Measurements from ENCODE around the gene XPR1. TPM values are rescaled to one million over a fixed set of nuclear protein-coding genes. Genes with fewer than 3 reads are reported as not detected.
"Not testable (repeated sequence)": the region's sequence is repeated elsewhere in the genome, so short reads cannot be mapped to it uniquely, and the experiment has no call there.

Gene XPR1
- total RNA-seq, 4 donors from 2014 or later, result 7.8 to 119 (median 75.3) TPM

- Histone ChIP-seq H3K27me3 (no peaks in the 10 kb centered on the region), H3K36me3 (peaks cover 0 to 7% (median 0%) of the 10 kb centered on the region in 4 donors), H3K9me3 (no peaks in the 10 kb centered on the region), H3K27ac (no peak overlapping the region), H3K4me1 (no peaks in the 10 kb centered on the region), H3K4me3 (no peak overlapping the region)
- DNase-seq, result no peak
- TF ChIP-seq POLR2A (IDR thresholded peaks at IDR 0.05) (no peak), EP300 (IDR thresholded peaks at IDR 0.05; ENCODE audit: low read depth) (no peak), POLR2AphosphoS5 (IDR thresholded peaks at IDR 0.05) (no peak), CTCF (IDR thresholded peaks at IDR 0.05) (no peak)
- intact Hi-C loops (cut with DNase I; ENCODE audit: low total_unique reads) (no loop called here), in situ Hi-C loops (cut with MboI; ENCODE audit: low pct_ligation_motif_present in 1 of 4, low pct_unique_long_range_greater_than_20kb in 1 of 4, low sequenced_read_pairs in 3 of 4) (no loop called here)
Measured at GRCh38 chr1:180789460-180789859, 157.6 kb downstream of the XPR1 start.

GRCh38 chr1:180791152-180791551 is 159.3 kb downstream of the XPR1 start:
- in situ Hi-C loops (cut with MboI; ENCODE audit: low pct_ligation_motif_present in 1 of 4, low pct_unique_long_range_greater_than_20kb in 1 of 4, low sequenced_read_pairs in 3 of 4); H3K9me3 ChIP-seq; H3K4me1 ChIP-seq; H3K4me3 ChIP-seq; H3K27ac ChIP-seq; intact Hi-C loops (cut with DNase I; ENCODE audit: low total_unique reads); H3K27me3 ChIP-seq; H3K36me3 ChIP-seq; DNase-seq: not testable (repeated sequence)
- whole genome bisulfite sequencing, 2 donors (ENCODE audit: low coverage in 1 of 2), result 97 to 100% methylated on average over 2 of the region's 2 CpGs

GRCh38 chr1:180791806-180792205 is 160.0 kb downstream of the XPR1 start:
- Histone ChIP-seq H3K27ac (no peak overlapping the region), H3K27me3 (no peaks in the 10 kb centered on the region), H3K4me3 (no peak overlapping the region), H3K9me3 (no peaks in the 10 kb centered on the region), H3K4me1 (no peaks in the 10 kb centered on the region), H3K36me3 (peaks cover 0 to 7% (median 0%) of the 10 kb centered on the region in 4 donors)
- in situ Hi-C loops (cut with MboI; ENCODE audit: low pct_ligation_motif_present in 1 of 4, low pct_unique_long_range_greater_than_20kb in 1 of 4, low sequenced_read_pairs in 3 of 4), result no loop called here
- no peak for DNase-seq
- WGBS, 2 donors (ENCODE audit: low coverage in 1 of 2), result 71 to 90% methylated on average over 2 to 3 of the region's 3 CpGs
- intact Hi-C loops (cut with DNase I; ENCODE audit: low total_unique reads), result no loop called here
- TF ChIP-seq CTCF (IDR thresholded peaks at IDR 0.05) (no peak), POLR2A (IDR thresholded peaks at IDR 0.05) (no peak), EP300 (IDR thresholded peaks at IDR 0.05; ENCODE audit: low read depth) (no peak), POLR2AphosphoS5 (IDR thresholded peaks at IDR 0.05) (no peak)

GRCh38 chr1:180793451-180793850 is 161.6 kb downstream of the XPR1 start:
- no peak for DNase-seq
- 67 to 75% methylated on average over 2 of the region's 2 CpGs for WGBS, 2 donors (ENCODE audit: low coverage in 1 of 2)
- Histone ChIP-seq H3K36me3 (peaks cover 0 to 7% (median 0%) of the 10 kb centered on the region in 4 donors), H3K4me3 (no peak overlapping the region), H3K9me3 (no peaks in the 10 kb centered on the region), H3K27ac (no peak overlapping the region), H3K27me3 (no peaks in the 10 kb centered on the region), H3K4me1 (no peaks in the 10 kb centered on the region)
- intact Hi-C loops (cut with DNase I; ENCODE audit: low total_unique reads) (no loop called here), in situ Hi-C loops (cut with MboI; ENCODE audit: low pct_ligation_motif_present in 1 of 4, low pct_unique_long_range_greater_than_20kb in 1 of 4, low sequenced_read_pairs in 3 of 4) (no loop called here)
- TF ChIP-seq CTCF (IDR thresholded peaks at IDR 0.05), result no peak
- no peak for TF ChIP-seq POLR2A (IDR thresholded peaks at IDR 0.05)
- TF ChIP-seq POLR2AphosphoS5 (IDR thresholded peaks at IDR 0.05), result no peak
- no peak for TF ChIP-seq EP300 (IDR thresholded peaks at IDR 0.05; ENCODE audit: low read depth)

- H3K27me3 ChIP-seq, result no peaks in the 10 kb centered on the region
- TF ChIP-seq POLR2A (IDR thresholded peaks at IDR 0.05) (no peak), EP300 (IDR thresholded peaks at IDR 0.05; ENCODE audit: low read depth) (no peak), POLR2AphosphoS5 (IDR thresholded peaks at IDR 0.05) (no peak), CTCF (IDR thresholded peaks at IDR 0.05) (no peak)
- H3K27ac ChIP-seq, result no peak overlapping the region
- H3K4me1 ChIP-seq, result no peaks in the 10 kb centered on the region
- H3K36me3 ChIP-seq, result no peaks in the 10 kb centered on the region
- WGBS, 2 donors (ENCODE audit: low coverage in 1 of 2), result 17 to 30% methylated on average over 1 of the region's 1 CpG
- H3K9me3 ChIP-seq, result no peaks in the 10 kb centered on the region
- H3K4me3 ChIP-seq, result no peak overlapping the region
- in situ Hi-C loops (cut with MboI; ENCODE audit: low pct_ligation_motif_present in 1 of 4, low pct_unique_long_range_greater_than_20kb in 1 of 4, low sequenced_read_pairs in 3 of 4) (no loop called here), intact Hi-C loops (cut with DNase I; ENCODE audit: low total_unique reads) (no loop called here)
- DNase-seq, result no peak
Measured at GRCh38 chr1:180796897-180797640, 165.2 kb downstream of the XPR1 start.

Measured in transverse colon (tissue), 4 donors.